ENCODE results near the gene INAFM1.

The INAFM1 gene

DNA sequence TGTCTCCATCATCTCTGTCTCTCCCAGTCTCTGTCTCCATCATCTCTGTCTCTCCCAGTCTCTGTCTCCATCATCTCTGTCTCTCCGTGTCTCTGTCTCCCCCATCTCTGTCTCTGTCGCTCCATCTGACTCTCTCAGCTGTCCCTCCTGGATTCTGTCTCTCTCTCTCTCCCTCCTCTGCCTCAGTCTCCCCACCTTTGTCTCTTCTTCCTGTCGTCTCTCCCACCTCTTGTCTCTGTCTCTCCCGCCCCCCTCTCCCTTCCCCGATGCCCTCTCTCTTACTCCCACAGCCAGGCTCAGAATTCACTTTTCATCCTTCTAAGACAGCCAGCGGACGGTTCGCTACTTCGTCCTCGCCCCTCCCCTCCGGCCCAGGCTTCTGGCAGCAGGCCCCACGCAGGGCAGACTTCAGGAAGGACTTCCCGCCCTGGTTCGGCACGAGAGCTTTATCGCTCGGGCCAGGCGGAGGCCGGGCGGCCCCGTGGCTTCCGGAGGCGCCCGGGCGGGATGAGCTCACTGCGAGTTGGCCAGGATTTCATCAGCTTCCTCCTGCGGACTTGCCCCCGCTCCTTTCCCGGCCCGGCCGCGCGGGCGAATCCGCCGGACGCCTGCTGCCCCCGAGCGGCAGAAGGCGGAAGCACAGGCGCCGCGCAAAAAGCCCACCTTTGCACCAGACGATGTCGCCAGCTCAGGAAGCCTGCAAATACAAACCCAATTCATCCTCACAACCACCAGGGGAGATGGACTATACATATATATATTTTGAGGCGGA, 30.7 kb upstream of the INAFM1 start (continued):
- TF ChIP-seq ZNF121 (tag by site-specific recombination; IDR thresholded peaks at IDR 0.05) (peak; percentile 92), ZNF510 (tag by site-specific recombination; IDR thresholded peaks at IDR 0.05; ENCODE audit: insufficient replicate concordance) (no peak), IKZF3 (tag by site-specific recombination; IDR thresholded peaks at IDR 0.05) (peak; percentile 81), ZNF16 (tag by site-specific recombination; IDR thresholded peaks at IDR 0.05; ENCODE audit: low read depth) (no peak), SALL2 (tag by site-specific recombination; IDR thresholded peaks at IDR 0.05; ENCODE audit: borderline replicate concordance) (no peak), ZIC2 (tag by site-specific recombination; IDR thresholded peaks at IDR 0.05) (peak; percentile 54; the same call in 1 of the 2 replicates), BCL11A (tag by site-specific recombination; IDR thresholded peaks at IDR 0.05; ENCODE audit: low read depth) (peak; percentile 91), ZNF660 (tag by site-specific recombination; IDR thresholded peaks at IDR 0.05) (peak; percentile 98), ZNF221 (tag by site-specific recombination; IDR thresholded peaks at IDR 0.05; ENCODE audit: borderline replicate concordance) (peak; percentile 50; the same call in 1 of the 2 replicates), ZNF596 (tag by site-specific recombination; IDR thresholded peaks at IDR 0.05) (no peak), ZBTB1 (tag by site-specific recombination; IDR thresholded peaks at IDR 0.05) (peak; percentile 13; the same call in 1 of the 2 replicates), ZNF311 (tag by site-specific recombination; IDR thresholded peaks at IDR 0.05; ENCODE audit: borderline replicate concordance) (no peak), ZNF423 (tag by site-specific recombination; IDR thresholded peaks at IDR 0.05) (no peak), GLI2 (tag by site-specific recombination; IDR thresholded peaks at IDR 0.05; ENCODE audit: borderline replicate concordance, low read depth) (no peak), ZNF416 (tag by site-specific recombination; IDR thresholded peaks at IDR 0.05) (no peak), ZNF558 (tag by site-specific recombination; IDR thresholded peaks at IDR 0.05) (no peak), ZNF112 (tag by site-specific recombination; IDR thresholded peaks at IDR 0.05) (no peak), ZNF391 (tag by site-specific recombination; IDR thresholded peaks at IDR 0.05; ENCODE audit: borderline replicate concordance, low read depth) (peak; percentile 88; the same call in 1 of the 2 replicates), SP2 (tag by site-specific recombination; IDR thresholded peaks at IDR 0.05) (peak; percentile 74), YY1 (tag by site-specific recombination; IDR thresholded peaks at IDR 0.05) (no peak)
- TF ChIP-seq, protein P1, sequence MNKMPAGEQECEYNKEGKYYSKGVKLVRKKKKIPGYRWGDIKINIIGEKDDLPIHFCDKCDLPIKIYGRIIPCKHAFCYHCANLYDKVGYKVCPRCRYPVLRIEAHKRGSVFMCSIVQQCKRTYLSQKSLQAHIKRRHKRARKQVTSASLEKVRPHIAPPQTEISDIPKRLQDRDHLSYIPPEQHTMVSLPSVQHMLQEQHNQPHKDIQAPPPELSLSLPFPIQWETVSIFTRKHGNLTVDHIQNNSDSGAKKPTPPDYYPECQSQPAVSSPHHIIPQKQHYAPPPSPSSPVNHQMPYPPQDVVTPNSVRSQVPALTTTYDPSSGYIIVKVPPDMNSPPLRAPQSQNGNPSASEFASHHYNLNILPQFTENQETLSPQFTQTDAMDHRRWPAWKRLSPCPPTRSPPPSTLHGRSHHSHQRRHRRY (tag by site-specific recombination; IDR thresholded peaks at IDR 0.05): no peak
- TF ChIP-seq, protein P2, sequence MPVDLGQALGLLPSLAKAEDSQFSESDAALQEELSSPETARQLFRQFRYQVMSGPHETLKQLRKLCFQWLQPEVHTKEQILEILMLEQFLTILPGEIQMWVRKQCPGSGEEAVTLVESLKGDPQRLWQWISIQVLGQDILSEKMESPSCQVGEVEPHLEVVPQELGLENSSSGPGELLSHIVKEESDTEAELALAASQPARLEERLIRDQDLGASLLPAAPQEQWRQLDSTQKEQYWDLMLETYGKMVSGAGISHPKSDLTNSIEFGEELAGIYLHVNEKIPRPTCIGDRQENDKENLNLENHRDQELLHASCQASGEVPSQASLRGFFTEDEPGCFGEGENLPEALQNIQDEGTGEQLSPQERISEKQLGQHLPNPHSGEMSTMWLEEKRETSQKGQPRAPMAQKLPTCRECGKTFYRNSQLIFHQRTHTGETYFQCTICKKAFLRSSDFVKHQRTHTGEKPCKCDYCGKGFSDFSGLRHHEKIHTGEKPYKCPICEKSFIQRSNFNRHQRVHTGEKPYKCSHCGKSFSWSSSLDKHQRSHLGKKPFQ (tag by site-specific recombination; IDR thresholded peaks at IDR 0.05): no peak
- TF ChIP-seq, protein P3, sequence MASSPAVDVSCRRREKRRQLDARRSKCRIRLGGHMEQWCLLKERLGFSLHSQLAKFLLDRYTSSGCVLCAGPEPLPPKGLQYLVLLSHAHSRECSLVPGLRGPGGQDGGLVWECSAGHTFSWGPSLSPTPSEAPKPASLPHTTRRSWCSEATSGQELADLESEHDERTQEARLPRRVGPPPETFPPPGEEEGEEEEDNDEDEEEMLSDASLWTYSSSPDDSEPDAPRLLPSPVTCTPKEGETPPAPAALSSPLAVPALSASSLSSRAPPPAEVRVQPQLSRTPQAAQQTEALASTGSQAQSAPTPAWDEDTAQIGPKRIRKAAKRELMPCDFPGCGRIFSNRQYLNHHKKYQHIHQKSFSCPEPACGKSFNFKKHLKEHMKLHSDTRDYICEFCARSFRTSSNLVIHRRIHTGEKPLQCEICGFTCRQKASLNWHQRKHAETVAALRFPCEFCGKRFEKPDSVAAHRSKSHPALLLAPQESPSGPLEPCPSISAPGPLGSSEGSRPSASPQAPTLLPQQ (tag by site-specific recombination; IDR thresholded peaks at IDR 0.05): peak; percentile 92
- TF ChIP-seq, protein P4, sequence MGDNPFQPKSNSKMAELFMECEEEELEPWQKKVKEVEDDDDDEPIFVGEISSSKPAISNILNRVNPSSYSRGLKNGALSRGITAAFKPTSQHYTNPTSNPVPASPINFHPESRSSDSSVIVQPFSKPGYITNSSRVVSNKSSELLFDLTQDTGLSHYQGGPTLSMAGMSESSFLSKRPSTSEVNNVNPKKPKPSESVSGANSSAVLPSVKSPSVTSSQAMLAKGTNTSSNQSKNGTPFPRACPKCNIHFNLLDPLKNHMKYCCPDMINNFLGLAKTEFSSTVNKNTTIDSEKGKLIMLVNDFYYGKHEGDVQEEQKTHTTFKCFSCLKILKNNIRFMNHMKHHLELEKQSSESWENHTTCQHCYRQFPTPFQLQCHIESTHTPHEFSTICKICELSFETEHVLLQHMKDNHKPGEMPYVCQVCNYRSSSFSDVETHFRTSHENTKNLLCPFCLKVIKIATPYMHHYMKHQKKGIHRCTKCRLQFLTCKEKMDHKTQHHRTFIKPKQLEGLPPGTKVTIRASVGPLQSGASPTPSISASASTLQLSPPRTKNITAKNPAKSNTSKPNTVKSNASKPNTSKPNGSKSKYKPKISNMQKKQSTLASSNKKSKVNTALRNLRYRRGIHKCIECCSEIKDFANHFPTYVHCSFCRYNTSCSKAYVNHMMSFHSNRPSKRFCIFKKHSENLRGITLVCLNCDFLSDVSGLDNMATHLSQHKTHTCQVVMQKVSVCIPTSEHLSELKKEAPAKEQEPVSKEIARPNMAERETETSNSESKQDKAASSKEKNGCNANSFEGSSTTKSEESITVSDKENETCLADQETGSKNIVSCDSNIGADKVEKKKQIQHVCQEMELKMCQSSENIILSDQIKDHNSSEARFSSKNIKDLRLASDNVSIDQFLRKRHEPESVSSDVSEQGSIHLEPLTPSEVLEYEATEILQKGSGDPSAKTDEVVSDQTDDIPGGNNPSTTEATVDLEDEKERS (tag by site-specific recombination; IDR thresholded peaks at IDR 0.05): peak; percentile 97
- TF ChIP-seq, protein P5, sequence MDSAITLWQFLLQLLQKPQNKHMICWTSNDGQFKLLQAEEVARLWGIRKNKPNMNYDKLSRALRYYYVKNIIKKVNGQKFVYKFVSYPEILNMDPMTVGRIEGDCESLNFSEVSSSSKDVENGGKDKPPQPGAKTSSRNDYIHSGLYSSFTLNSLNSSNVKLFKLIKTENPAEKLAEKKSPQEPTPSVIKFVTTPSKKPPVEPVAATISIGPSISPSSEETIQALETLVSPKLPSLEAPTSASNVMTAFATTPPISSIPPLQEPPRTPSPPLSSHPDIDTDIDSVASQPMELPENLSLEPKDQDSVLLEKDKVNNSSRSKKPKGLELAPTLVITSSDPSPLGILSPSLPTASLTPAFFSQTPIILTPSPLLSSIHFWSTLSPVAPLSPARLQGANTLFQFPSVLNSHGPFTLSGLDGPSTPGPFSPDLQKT (IDR thresholded peaks at IDR 0.05; ENCODE audit: borderline replicate concordance, low read depth, low read length): no peak; the same call in 1 of the 2 replicates
- TF ChIP-seq, protein P6, sequence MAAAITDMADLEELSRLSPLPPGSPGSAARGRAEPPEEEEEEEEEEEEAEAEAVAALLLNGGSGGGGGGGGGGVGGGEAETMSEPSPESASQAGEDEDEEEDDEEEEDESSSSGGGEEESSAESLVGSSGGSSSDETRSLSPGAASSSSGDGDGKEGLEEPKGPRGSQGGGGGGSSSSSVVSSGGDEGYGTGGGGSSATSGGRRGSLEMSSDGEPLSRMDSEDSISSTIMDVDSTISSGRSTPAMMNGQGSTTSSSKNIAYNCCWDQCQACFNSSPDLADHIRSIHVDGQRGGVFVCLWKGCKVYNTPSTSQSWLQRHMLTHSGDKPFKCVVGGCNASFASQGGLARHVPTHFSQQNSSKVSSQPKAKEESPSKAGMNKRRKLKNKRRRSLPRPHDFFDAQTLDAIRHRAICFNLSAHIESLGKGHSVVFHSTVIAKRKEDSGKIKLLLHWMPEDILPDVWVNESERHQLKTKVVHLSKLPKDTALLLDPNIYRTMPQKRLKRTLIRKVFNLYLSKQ (tag by site-specific recombination; IDR thresholded peaks at IDR 0.05; ENCODE audit: borderline replicate concordance): no peak
- TF ChIP-seq, protein P7, sequence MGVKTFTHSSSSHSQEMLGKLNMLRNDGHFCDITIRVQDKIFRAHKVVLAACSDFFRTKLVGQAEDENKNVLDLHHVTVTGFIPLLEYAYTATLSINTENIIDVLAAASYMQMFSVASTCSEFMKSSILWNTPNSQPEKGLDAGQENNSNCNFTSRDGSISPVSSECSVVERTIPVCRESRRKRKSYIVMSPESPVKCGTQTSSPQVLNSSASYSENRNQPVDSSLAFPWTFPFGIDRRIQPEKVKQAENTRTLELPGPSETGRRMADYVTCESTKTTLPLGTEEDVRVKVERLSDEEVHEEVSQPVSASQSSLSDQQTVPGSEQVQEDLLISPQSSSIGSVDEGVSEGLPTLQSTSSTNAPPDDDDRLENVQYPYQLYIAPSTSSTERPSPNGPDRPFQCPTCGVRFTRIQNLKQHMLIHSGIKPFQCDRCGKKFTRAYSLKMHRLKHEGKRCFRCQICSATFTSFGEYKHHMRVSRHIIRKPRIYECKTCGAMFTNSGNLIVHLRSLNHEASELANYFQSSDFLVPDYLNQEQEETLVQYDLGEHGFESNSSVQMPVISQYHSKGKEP (tag by site-specific recombination; IDR thresholded peaks at IDR 0.05): peak; percentile 65; the same call in 1 of the 2 replicates
